HCT116 (cell line): ENCODE data around the gene PIEZO2. TPM values are rescaled to one million over a fixed set of nuclear protein-coding genes. Genes with fewer than 3 reads are reported as not detected.

ENCODE experiments used
- ATAC-seq: fragments of 200-7000 bp; cut with Tn5 transposase; 2 replicates; pipeline ENCODE4 v1.9.1; 2020; ENCODE audit warnings: mild to moderate bottlenecking, moderate library complexity
- BruUV-seq: library from RNA; stranded (reverse); fragments of 400-500 nt; replicated peaks from 2 replicates; lab custom pipeline; 2021; lab: Mats Ljungman, UMichigan
- CTCF ChIA-PET: fragments of 300-600 bp; sonication (Branson Sonifier 250); formaldehyde crosslinking; loops from one replicate; lab custom pipeline; 2021; ENCODE audit warnings: antibody characterized with exemption; lab: Charles Lee
- POLR2A ChIA-PET: fragments of 300-600, 350-600 bp; sonication (Branson Sonifier 250); formaldehyde crosslinking; loops from one replicate; lab custom pipeline; 2021; ENCODE audit warnings: antibody characterized with exemption; lab: Charles Lee
- RAD21 ChIA-PET, 2 experiments: fragments of 300-600 bp; sonication (Branson Sonifier 250); formaldehyde crosslinking; loops; one replicate each; lab custom pipeline; 2023; ENCODE audit warnings: low total read pairs in 2 of 2; ENCODE audit not compliant: uncharacterized antibody in 2 of 2, unreplicated experiment in 2 of 2, low non-redundant PET in 1 of 2; lab: Charles Lee
- DNase-seq: peaks from one replicate; pipeline ENCODE4 v3.0.0-alpha.2; 2010; ENCODE audit warnings: low read depth, low spot score
- H2AFZ ChIP-seq: fragments of 200-600 bp; shearing (Covaris generic), sonication (generic); 2 replicates; pipeline ENCODE4 v1.6.1; 2017; ENCODE audit warnings: low read depth, mixed run types, mixed read lengths, antibody characterized with exemption, low read length; ENCODE audit not compliant: poor library complexity, severe bottlenecking
- H3K27ac ChIP-seq: 2 replicates; pipeline ENCODE4 v1.5.1; 2012; ENCODE audit warnings: low read depth, low read length
- H3K27me3 ChIP-seq: fragments of 200-600 bp; sonication (generic); 2 replicates; pipeline ENCODE4 v1.6.1; 2016; ENCODE audit warnings: mixed run types, low read length, mixed read lengths; ENCODE audit not compliant: insufficient read depth
- H3K36me3 ChIP-seq, 2 experiments: fragments of 200-500 bp in 1 of 2; fragments of 200-600 bp in 1 of 2; sonication (Bioruptor generic) in 1 of 2; sonication (generic) in 1 of 2; 2 replicates each; pipeline versions ENCODE4 v1.5.1 to v1.6.1; 2014 to 2016; ENCODE audit warnings: low read length in 2 of 2, inconsistent platforms in 1 of 2, mixed read lengths in 1 of 2, mixed run types in 1 of 2; ENCODE audit not compliant: insufficient read depth in 2 of 2, control insufficient read depth in 1 of 2
- H3K4me1 ChIP-seq, 2 experiments: fragments of 200-600 bp in 1 of 2; sonication (generic) in 1 of 2; 2 replicates each; pipeline versions ENCODE4 v1.5.1 to v1.6.1; 2012 to 2017; ENCODE audit warnings: low read length in 2 of 2, inconsistent platforms in 1 of 2, mild to moderate bottlenecking in 1 of 2, mixed read lengths in 1 of 2, mixed run types in 1 of 2, moderate library complexity in 1 of 2; ENCODE audit not compliant: insufficient read depth in 2 of 2, control insufficient read depth in 1 of 2
- H3K4me2 ChIP-seq: fragments of 200-600 bp; sonication (generic); 2 replicates; pipeline ENCODE4 v1.6.1; 2017; ENCODE audit warnings: mixed run types, low read length, mixed read lengths
- H3K4me3 ChIP-seq, 2 experiments: fragments of 200-600 bp in 1 of 2; sonication (generic) in 1 of 2; replicated peaks in 1 of 2; 2 replicates each; pipeline ENCODE4 v1.5.1; 2011 to 2016; ENCODE audit warnings: low read length in 2 of 2, control low read depth in 1 of 2, low read depth in 1 of 2, mild to moderate bottlenecking in 1 of 2, mixed read lengths in 1 of 2, mixed run types in 1 of 2
- H3K79me2 ChIP-seq: fragments of 200-600 bp; sonication (generic); 2 replicates; pipeline ENCODE4 v1.6.1; 2017; ENCODE audit warnings: mild to moderate bottlenecking, mixed run types, low read length, moderate library complexity, mixed read lengths; ENCODE audit not compliant: insufficient read depth
- H3K9ac ChIP-seq: fragments of 200-600 bp; sonication (generic); 2 replicates; pipeline ENCODE4 v1.6.1; 2016; ENCODE audit warnings: low read length, mixed read lengths
- H3K9me2 ChIP-seq: fragments of 200-600 bp; sonication (generic), shearing (Covaris generic); 2 replicates; pipeline ENCODE4 v1.6.1; 2017; ENCODE audit warnings: mixed run types, mild to moderate bottlenecking, moderate library complexity; ENCODE audit not compliant: insufficient read depth
- H3K9me3 ChIP-seq, 2 experiments: fragments of 200-500 bp in 1 of 2; fragments of 200-600 bp in 1 of 2; sonication (Bioruptor generic) in 1 of 2; sonication (generic) in 1 of 2; 2 replicates each; pipeline ENCODE4 v1.6.1; 2014 to 2017; ENCODE audit warnings: low read length in 2 of 2, mixed read lengths in 2 of 2, inconsistent platforms in 1 of 2, low read depth in 1 of 2, mild to moderate bottlenecking in 1 of 2, mixed run types in 1 of 2, moderate library complexity in 1 of 2; ENCODE audit not compliant: control insufficient read depth in 1 of 2, insufficient read depth in 1 of 2
- H4K20me1 ChIP-seq: fragments of 200-600 bp; sonication (generic), shearing (Covaris generic); 2 replicates; pipeline ENCODE4 v1.6.1; 2017; ENCODE audit warnings: mixed run types, mild to moderate bottlenecking, moderate library complexity; ENCODE audit not compliant: insufficient read depth
- CEBPB ChIP-seq: IDR thresholded peaks from 2 replicates; pipeline ENCODE4 v1.6.1; 2012; ENCODE audit warnings: low read depth
- EGR1 ChIP-seq: IDR thresholded peaks from 2 replicates; pipeline ENCODE4 v1.6.1; 2012; ENCODE audit warnings: low read depth
- FOSL1 ChIP-seq: IDR thresholded peaks from 2 replicates; pipeline ENCODE4 v1.6.1; 2012; ENCODE audit warnings: low read depth
- SRF ChIP-seq: IDR thresholded peaks from 2 replicates; pipeline ENCODE4 v1.6.1; 2012; ENCODE audit warnings: low read depth
- intact Hi-C: fragments of 100-400 bp; cut with micrococcal nuclease; formaldehyde crosslinking; loops from 2 replicates; pipeline ENCODE4 v1.10.0; 2022
- total RNA-seq: library from RNA; stranded (reverse); gene quantifications from one replicate; pipeline ENCODE4 v1.2.1, GENCODE V29; 2021; ENCODE audit not compliant: unreplicated experiment
- TF ChIP-seq, protein P1 (sequence below): IDR thresholded peaks from 2 replicates; pipeline ENCODE4 v1.6.1; 2011; ENCODE audit warnings: mild to moderate bottlenecking, low read length, moderate library complexity; ENCODE audit not compliant: insufficient replicate concordance; ENCODE audit errors: extremely low read depth
- TF ChIP-seq, protein P2 (sequence below): IDR thresholded peaks from 2 replicates; pipeline ENCODE4 v1.6.1; 2012; ENCODE audit warnings: low read depth

The PIEZO2 gene
- total RNA-seq, 1 experiment from 2014 or later, result 0.34 TPM

DNA sequence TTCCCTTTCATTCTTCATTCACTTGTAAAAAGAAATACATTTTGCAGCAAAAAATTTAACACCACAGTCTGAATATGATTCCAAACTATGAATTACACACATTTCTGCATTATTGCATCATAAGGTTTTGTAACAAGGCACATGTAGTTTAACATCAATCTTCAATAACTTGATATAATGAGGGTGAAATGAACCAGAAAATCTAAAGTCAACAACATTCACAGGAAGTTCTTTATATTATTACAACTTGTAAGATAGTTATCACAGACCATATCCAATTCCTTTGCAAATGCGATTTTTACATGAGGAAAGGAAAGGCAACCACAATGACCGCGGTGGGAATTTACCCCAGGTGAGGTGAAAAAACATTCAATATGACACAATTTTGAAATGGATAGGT, 410.2 kb downstream of the PIEZO2 start:
- H4K20me1 ChIP-seq, result no peaks in the 10 kb centered on the region
- POLR2A ChIA-PET, result no interaction called here
- H3K9me2 ChIP-seq, result no peaks in the 10 kb centered on the region
- CTCF ChIA-PET, result no interaction called here
- H3K9ac ChIP-seq, result no peak overlapping the region
- no peak overlapping the region for H3K4me3 ChIP-seq
- no peaks in the 10 kb centered on the region for H3K4me1 ChIP-seq
- DNase-seq (no peak), ATAC-seq (no peak)
- no peaks in the 10 kb centered on the region for H3K36me3 ChIP-seq
- H3K79me2 ChIP-seq, result no peaks in the 10 kb centered on the region
- BruUV-seq, result no TSS peak
- H3K27me3 ChIP-seq, result peaks cover 39% of the 10 kb centered on the region
- intact Hi-C loops, result no loop called here
- TF ChIP-seq CEBPB (0 out of 2 replicates have a peak, but pooled peaks have one; percentile 31), FOSL1 (no peak), SRF (no peak)
- TF ChIP-seq, protein P1, sequence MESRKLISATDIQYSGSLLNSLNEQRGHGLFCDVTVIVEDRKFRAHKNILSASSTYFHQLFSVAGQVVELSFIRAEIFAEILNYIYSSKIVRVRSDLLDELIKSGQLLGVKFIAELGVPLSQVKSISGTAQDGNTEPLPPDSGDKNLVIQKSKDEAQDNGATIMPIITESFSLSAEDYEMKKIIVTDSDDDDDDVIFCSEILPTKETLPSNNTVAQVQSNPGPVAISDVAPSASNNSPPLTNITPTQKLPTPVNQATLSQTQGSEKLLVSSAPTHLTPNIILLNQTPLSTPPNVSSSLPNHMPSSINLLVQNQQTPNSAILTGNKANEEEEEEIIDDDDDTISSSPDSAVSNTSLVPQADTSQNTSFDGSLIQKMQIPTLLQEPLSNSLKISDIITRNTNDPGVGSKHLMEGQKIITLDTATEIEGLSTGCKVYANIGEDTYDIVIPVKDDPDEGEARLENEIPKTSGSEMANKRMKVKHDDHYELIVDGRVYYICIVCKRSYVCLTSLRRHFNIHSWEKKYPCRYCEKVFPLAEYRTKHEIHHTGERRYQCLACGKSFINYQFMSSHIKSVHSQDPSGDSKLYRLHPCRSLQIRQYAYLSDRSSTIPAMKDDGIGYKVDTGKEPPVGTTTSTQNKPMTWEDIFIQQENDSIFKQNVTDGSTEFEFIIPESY, result no peak
- RAD21 ChIA-PET, result no interaction called here
- H2AFZ ChIP-seq, result no peak overlapping the region
- no peak overlapping the region for H3K27ac ChIP-seq
- H3K4me2 ChIP-seq, result no peak overlapping the region
- no peaks in the 10 kb centered on the region for H3K9me3 ChIP-seq

GRCh38 chr18:10736984-10737383, 412.4 kb downstream of the PIEZO2 start:
- ChIA-PET CTCF (no interaction called here), RAD21 (no interaction called here), POLR2A (no interaction called here)
- Histone ChIP-seq H3K9ac (no peak overlapping the region), H3K9me2 (no peaks in the 10 kb centered on the region), H3K9me3 (no peaks in the 10 kb centered on the region), H3K4me1 (no peaks in the 10 kb centered on the region), H3K36me3 (no peaks in the 10 kb centered on the region), H4K20me1 (no peaks in the 10 kb centered on the region), H3K27ac (no peak overlapping the region), H3K79me2 (no peaks in the 10 kb centered on the region), H3K4me3 (no peak overlapping the region), H3K4me2 (no peak overlapping the region), H3K27me3 (peaks cover 35% of the 10 kb centered on the region), H2AFZ (no peak overlapping the region)
- no peak for DNase-seq
- intact Hi-C loops, result no loop called here
- no TSS peak for BruUV-seq
- ATAC-seq, result no peak
- TF ChIP-seq, protein P2, sequence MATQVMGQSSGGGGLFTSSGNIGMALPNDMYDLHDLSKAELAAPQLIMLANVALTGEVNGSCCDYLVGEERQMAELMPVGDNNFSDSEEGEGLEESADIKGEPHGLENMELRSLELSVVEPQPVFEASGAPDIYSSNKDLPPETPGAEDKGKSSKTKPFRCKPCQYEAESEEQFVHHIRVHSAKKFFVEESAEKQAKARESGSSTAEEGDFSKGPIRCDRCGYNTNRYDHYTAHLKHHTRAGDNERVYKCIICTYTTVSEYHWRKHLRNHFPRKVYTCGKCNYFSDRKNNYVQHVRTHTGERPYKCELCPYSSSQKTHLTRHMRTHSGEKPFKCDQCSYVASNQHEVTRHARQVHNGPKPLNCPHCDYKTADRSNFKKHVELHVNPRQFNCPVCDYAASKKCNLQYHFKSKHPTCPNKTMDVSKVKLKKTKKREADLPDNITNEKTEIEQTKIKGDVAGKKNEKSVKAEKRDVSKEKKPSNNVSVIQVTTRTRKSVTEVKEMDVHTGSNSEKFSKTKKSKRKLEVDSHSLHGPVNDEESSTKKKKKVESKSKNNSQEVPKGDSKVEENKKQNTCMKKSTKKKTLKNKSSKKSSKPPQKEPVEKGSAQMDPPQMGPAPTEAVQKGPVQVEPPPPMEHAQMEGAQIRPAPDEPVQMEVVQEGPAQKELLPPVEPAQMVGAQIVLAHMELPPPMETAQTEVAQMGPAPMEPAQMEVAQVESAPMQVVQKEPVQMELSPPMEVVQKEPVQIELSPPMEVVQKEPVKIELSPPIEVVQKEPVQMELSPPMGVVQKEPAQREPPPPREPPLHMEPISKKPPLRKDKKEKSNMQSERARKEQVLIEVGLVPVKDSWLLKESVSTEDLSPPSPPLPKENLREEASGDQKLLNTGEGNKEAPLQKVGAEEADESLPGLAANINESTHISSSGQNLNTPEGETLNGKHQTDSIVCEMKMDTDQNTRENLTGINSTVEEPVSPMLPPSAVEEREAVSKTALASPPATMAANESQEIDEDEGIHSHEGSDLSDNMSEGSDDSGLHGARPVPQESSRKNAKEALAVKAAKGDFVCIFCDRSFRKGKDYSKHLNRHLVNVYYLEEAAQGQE, result peak; percentile 47
- TF ChIP-seq EGR1, result no peak
